HG02840 (cell line): Measurements from ENCODE around the gene TAOK3.

ENCODE experiments used
- ATAC-seq: cut with Tn5 transposase; IDR thresholded peaks from one replicate; pipeline ENCODE4 v1.9.1; 2021; ENCODE audit warnings: mild to moderate bottlenecking, moderate library complexity, moderate number of reproducible peaks; ENCODE audit not compliant: unreplicated experiment, low FRiP score

TAOK3 gene

GRCh38 chr12:118107011-118107410, 265.7 kb downstream of the TAOK3 start:
- no peak for ATAC-seq

- ATAC-seq, result no peak
Observed at GRCh38 chr12:118103601-118104382, 268.9 kb downstream of the TAOK3 start, which contains the start of gene VSIG10. VSIG10 (minus strand) TSS chr12:118104011; CDS start chr12:118103671, 340 bp downstream.

- ATAC-seq, result no peak
Observed at GRCh38 chr12:118103201-118103600, 269.5 kb downstream of the TAOK3 start.

GRCh38 chr12:118102609-118103008, 270.1 kb downstream of the TAOK3 start:
- ATAC-seq, result no peak

- no peak for ATAC-seq
Observed at GRCh38 chr12:118102070-118102469, 270.6 kb downstream of the TAOK3 start.

- ATAC-seq, result no peak
Observed at GRCh38 chr12:118101051-118101450, 271.7 kb downstream of the TAOK3 start.
